ENCODE data around the gene TUBA1A. TPM values are rescaled to one million over a fixed set of nuclear protein-coding genes. Genes with fewer than 3 reads are reported as not detected.
"Not testable (repeated sequence)": the region's sequence is repeated elsewhere in the genome, so short reads cannot be mapped to it uniquely, and the experiment has no call there.

TUBA1A gene
- total RNA-seq, 1 donor, result 478 TPM

DNA sequence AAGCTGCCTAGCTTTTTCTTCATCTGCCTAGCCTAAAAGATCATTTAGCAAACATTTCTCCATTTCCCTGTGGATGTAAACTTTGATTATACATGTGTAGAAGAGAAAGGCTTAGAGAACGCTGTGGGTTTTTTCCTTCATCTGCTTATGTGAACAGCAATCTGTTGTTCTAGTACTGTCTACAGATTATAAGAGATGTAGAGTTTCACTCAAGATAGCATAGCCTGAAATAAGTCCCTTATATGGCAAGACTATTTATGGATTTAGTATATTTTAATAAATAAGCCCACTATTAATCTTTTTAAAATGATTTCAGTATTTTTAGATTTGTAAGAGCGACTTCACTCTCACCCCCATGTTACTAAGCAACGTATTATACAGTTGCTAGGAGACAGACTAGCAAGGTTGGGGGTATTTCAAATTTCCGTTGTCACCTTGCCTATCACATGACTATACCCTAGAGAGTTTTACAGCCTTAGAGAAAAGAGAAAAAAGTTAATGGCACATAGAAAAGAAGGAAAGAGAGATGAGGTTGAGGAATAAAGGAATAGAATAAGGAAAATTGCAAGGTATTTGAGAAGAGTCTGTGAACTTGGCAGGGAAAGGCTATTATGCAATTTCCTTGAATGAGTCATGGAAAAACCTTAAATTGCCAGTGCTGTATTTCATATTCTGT lies 12.2 kb upstream of the TUBA1A start:
- Histone ChIP-seq H3K4me2 (ENCODE audit: insufficient read depth, low read length) (peak overlapping the region; percentile 67), H2AFZ (ENCODE audit: low read length) (no peak overlapping the region), H3K4me3 (ENCODE audit: insufficient read depth, low read length) (peak overlapping the region; percentile 42), H3K79me2 (ENCODE audit: insufficient read depth, low read length) (no peaks in the 10 kb centered on the region), H3K36me3 (ENCODE audit: insufficient read depth, low read length) (no peaks in the 10 kb centered on the region), H3K27ac (ENCODE audit: low read depth, low read length) (peak overlapping the region; percentile 75), H4K20me1 (ENCODE audit: insufficient read depth, low read length) (no peaks in the 10 kb centered on the region), H3K4me1 (ENCODE audit: insufficient read depth, low read length) (peaks cover 30% of the 10 kb centered on the region), H3K27me3 (ENCODE audit: insufficient read depth, low read length) (no peaks in the 10 kb centered on the region), H3K9me3 (ENCODE audit: low read depth, low read length) (no peaks in the 10 kb centered on the region)
- TF ChIP-seq, protein P1, sequence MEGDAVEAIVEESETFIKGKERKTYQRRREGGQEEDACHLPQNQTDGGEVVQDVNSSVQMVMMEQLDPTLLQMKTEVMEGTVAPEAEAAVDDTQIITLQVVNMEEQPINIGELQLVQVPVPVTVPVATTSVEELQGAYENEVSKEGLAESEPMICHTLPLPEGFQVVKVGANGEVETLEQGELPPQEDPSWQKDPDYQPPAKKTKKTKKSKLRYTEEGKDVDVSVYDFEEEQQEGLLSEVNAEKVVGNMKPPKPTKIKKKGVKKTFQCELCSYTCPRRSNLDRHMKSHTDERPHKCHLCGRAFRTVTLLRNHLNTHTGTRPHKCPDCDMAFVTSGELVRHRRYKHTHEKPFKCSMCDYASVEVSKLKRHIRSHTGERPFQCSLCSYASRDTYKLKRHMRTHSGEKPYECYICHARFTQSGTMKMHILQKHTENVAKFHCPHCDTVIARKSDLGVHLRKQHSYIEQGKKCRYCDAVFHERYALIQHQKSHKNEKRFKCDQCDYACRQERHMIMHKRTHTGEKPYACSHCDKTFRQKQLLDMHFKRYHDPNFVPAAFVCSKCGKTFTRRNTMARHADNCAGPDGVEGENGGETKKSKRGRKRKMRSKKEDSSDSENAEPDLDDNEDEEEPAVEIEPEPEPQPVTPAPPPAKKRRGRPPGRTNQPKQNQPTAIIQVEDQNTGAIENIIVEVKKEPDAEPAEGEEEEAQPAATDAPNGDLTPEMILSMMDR (IDR thresholded peaks at IDR 0.05; ENCODE audit: extremely low read depth, low read depth, low read length), result no peak
- DNase-seq (ENCODE audit: insufficient read length, low spot score, missing footprints), result peak; percentile 31

DNA sequence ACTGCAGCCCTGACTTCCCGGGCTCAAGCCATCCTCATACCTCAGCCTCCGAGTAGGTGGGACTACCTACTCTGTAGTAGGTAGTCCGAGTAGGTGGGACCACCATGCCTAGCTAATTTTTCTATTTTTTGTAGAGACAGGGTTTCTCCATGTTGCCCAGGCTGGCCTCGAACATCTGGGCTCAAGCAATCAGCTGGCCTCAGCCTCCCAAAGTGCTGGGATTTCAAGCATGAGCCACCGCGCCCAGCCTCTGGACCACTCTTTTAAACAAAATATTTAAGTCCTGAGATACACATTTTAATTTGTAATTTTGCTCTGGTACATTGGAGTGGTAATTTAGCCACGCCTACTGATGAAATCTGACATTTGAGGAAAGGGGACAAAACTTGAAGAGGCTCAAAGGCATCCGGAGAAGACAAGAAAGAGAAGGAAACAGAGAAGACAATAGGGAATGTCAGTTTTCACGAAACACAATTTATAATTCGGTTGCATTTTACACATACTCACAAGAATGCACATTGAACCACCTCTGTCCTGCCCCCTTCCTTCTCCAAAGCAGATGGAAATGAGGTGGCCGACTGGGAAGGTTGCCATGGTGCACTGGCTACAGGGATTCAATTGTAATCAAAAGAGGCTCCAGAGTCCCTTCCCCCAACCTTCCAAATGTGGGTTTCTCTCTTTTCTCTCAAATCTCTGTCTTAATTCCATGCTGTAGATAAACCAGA lies 9.7 kb upstream of the TUBA1A start:
- Histone ChIP-seq H4K20me1 (ENCODE audit: insufficient read depth, low read length) (no peaks in the 10 kb centered on the region), H3K27ac (ENCODE audit: low read depth, low read length) (peak overlapping the region; percentile 56), H3K4me2 (ENCODE audit: insufficient read depth, low read length) (peak overlapping the region; percentile 78), H3K4me3 (ENCODE audit: insufficient read depth, low read length) (peak overlapping the region; percentile 47), H2AFZ (ENCODE audit: low read length) (peak overlapping the region; percentile 76), H3K79me2 (ENCODE audit: insufficient read depth, low read length) (no peaks in the 10 kb centered on the region), H3K27me3 (ENCODE audit: insufficient read depth, low read length) (no peaks in the 10 kb centered on the region), H3K9me3 (ENCODE audit: low read depth, low read length) (no peaks in the 10 kb centered on the region), H3K4me1 (ENCODE audit: insufficient read depth, low read length) (peaks cover 30% of the 10 kb centered on the region), H3K36me3 (ENCODE audit: insufficient read depth, low read length) (no peaks in the 10 kb centered on the region)
- TF ChIP-seq, protein P1 (IDR thresholded peaks at IDR 0.05; ENCODE audit: extremely low read depth, low read depth, low read length), result no peak
- DNase-seq (ENCODE audit: insufficient read length, low spot score, missing footprints), result peak; percentile 84

DNA sequence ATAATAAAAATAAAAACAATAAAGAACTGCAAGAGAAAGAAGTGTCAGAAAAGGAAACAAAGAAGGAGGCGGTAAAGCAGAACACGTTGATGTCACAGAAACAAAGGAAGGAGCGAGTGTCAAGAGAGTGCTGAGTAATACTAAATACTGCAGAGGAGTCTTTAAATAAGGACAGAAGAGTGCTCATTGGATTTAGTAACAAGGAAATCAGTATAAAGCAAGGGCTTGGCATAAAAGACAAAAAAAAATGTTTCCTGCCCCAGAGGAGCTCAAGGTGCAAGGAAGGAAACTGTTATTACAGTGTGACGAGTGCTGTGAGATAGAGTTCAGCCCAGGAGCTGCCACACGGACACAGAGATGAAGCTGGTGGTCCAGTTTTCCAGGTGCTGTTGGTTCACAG lies 8.4 kb upstream of the TUBA1A start:
- H4K20me1 ChIP-seq (ENCODE audit: insufficient read depth, low read length), result no peaks in the 10 kb centered on the region
- no peak overlapping the region for H3K4me2 ChIP-seq (ENCODE audit: insufficient read depth, low read length)
- peaks cover 30% of the 10 kb centered on the region for H3K4me1 ChIP-seq (ENCODE audit: insufficient read depth, low read length)

DNA sequence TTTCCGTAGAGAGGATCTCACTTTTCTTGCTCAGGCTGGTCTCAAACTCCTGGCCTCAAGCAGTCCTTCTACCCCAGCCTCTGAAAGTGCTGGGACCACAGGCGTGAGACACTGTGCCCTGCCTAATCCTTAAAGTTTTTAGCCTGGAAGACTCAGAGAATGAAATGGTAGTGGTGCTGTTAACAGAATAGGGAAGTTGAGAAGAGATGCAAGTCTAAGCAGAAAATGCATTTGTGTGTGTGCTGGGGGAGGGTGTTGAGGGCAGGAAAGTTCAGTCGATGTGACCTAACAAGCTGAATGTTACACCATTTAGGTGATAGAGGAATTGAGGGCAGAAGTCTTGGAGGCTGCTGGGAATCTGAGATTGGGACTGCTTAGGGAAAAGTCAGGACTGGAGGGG lies 6.9 kb upstream of the TUBA1A start:
- Histone ChIP-seq H3K4me2 (ENCODE audit: insufficient read depth, low read length) (no peak overlapping the region), H3K36me3 (ENCODE audit: insufficient read depth, low read length) (no peaks in the 10 kb centered on the region), H3K79me2 (ENCODE audit: insufficient read depth, low read length) (no peaks in the 10 kb centered on the region), H4K20me1 (ENCODE audit: insufficient read depth, low read length) (no peaks in the 10 kb centered on the region), H3K27me3 (ENCODE audit: insufficient read depth, low read length) (no peaks in the 10 kb centered on the region), H3K27ac (ENCODE audit: low read depth, low read length) (no peak overlapping the region), H3K4me3 (ENCODE audit: insufficient read depth, low read length) (no peak overlapping the region), H3K4me1 (ENCODE audit: insufficient read depth, low read length) (peaks cover 15% of the 10 kb centered on the region), H3K9me3 (ENCODE audit: low read depth, low read length) (no peaks in the 10 kb centered on the region), H2AFZ (ENCODE audit: low read length) (no peak overlapping the region)
- TF ChIP-seq, protein P1 (IDR thresholded peaks at IDR 0.05; ENCODE audit: extremely low read depth, low read depth, low read length), result no peak
- no peak for DNase-seq (ENCODE audit: insufficient read length, low spot score, missing footprints)

More for the DNA sequence above, 8.4 kb upstream of the TUBA1A start:
- TF ChIP-seq, protein P1 (IDR thresholded peaks at IDR 0.05; ENCODE audit: extremely low read depth, low read depth, low read length), result no peak
- Histone ChIP-seq H3K36me3 (ENCODE audit: insufficient read depth, low read length) (no peaks in the 10 kb centered on the region), H3K9me3 (ENCODE audit: low read depth, low read length) (no peaks in the 10 kb centered on the region), H3K4me3 (ENCODE audit: insufficient read depth, low read length) (no peak overlapping the region), H3K79me2 (ENCODE audit: insufficient read depth, low read length) (no peaks in the 10 kb centered on the region), H3K27me3 (ENCODE audit: insufficient read depth, low read length) (no peaks in the 10 kb centered on the region), H2AFZ (ENCODE audit: low read length) (no peak overlapping the region), H3K27ac (ENCODE audit: low read depth, low read length) (no peak overlapping the region)
- no peak for DNase-seq (ENCODE audit: insufficient read length, low spot score, missing footprints)

DNA sequence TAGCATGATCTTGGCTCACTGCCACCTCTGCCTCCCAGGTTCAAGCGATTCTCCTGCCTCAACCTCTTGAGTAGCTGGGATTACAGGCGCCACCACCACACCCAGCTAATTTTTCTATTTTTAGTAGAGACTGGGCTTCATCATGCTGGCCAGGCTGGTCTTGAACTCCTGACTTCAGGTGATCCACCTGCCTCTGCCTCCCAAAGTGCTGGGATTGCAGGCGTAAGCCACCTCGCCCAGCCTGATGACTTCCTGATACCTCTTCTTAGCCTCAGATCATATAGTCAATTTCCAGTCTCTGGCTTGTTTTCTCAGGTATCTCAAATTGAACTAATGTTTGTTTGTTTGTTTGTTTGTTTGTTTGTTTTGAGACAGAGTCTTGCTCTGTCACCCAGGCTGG lies 4.9 kb upstream of the TUBA1A start:
- not testable (repeated sequence) for DNase-seq (ENCODE audit: insufficient read length, low spot score, missing footprints); H3K4me2 ChIP-seq (ENCODE audit: insufficient read depth, low read length); H3K4me3 ChIP-seq (ENCODE audit: insufficient read depth, low read length); H3K9me3 ChIP-seq (ENCODE audit: low read depth, low read length); H4K20me1 ChIP-seq (ENCODE audit: insufficient read depth, low read length); H3K27ac ChIP-seq (ENCODE audit: low read depth, low read length); H3K27me3 ChIP-seq (ENCODE audit: insufficient read depth, low read length); H3K36me3 ChIP-seq (ENCODE audit: insufficient read depth, low read length); H2AFZ ChIP-seq (ENCODE audit: low read length); H3K79me2 ChIP-seq (ENCODE audit: insufficient read depth, low read length)
- peaks cover 10% of the 10 kb centered on the region for H3K4me1 ChIP-seq (ENCODE audit: insufficient read depth, low read length)

DNA sequence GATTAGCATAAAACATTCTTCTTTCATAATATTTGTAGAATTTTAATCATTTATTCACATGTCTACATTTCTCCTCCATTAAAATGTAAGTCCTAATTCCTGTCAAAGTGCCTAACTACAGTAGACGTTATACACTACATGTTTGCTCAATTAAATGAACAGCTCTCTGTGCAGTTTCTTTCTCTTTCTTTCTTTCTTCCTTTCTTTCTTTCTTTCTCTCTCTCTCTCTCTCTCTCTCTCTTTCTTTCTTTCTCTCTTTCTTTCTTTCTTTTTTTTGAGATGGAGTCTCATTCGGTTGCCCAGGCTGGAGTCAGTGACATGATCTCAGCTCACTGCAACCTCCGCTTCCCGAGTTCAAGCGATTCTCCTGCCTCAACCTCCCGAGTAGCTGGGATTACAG lies 2.6 kb upstream of the TUBA1A start:
- not testable (repeated sequence) for H3K4me3 ChIP-seq (ENCODE audit: insufficient read depth, low read length)
- H3K4me1 ChIP-seq (ENCODE audit: insufficient read depth, low read length), result peaks cover 10% of the 10 kb centered on the region

More for the DNA sequence above, 2.6 kb upstream of the TUBA1A start:
- H3K4me2 ChIP-seq (ENCODE audit: insufficient read depth, low read length); H3K9me3 ChIP-seq (ENCODE audit: low read depth, low read length); DNase-seq (ENCODE audit: insufficient read length, low spot score, missing footprints); H4K20me1 ChIP-seq (ENCODE audit: insufficient read depth, low read length); H3K36me3 ChIP-seq (ENCODE audit: insufficient read depth, low read length); H2AFZ ChIP-seq (ENCODE audit: low read length); H3K27me3 ChIP-seq (ENCODE audit: insufficient read depth, low read length); H3K27ac ChIP-seq (ENCODE audit: low read depth, low read length): not testable (repeated sequence)
- peaks cover 20% of the 10 kb centered on the region for H3K79me2 ChIP-seq (ENCODE audit: insufficient read depth, low read length)
